NT2/D1 (cell line): ENCODE measurements around the gene LRRC71.
A peak's percentile ranks its signal among the peaks of the same experiment; 100 is the strongest.

ENCODE experiments used
- DNase-seq: peaks from one replicate; pipeline ENCODE4 v3.0.0-alpha.2; 2011; ENCODE audit warnings: low read depth, low spot score
- H3K27me3 ChIP-seq: 2 replicates; pipeline ENCODE4 v1.6.0; 2011; ENCODE audit warnings: mild to moderate bottlenecking; ENCODE audit not compliant: insufficient read length, insufficient read depth
- H3K36me3 ChIP-seq: 2 replicates; pipeline ENCODE4 v1.6.1; 2011; ENCODE audit warnings: mild to moderate bottlenecking, low read length, mixed read lengths; ENCODE audit not compliant: insufficient read depth, insufficient read length
- H3K4me1 ChIP-seq: 2 replicates; pipeline ENCODE4 v1.5.1; 2011; ENCODE audit not compliant: insufficient read depth, insufficient read length
- H3K4me3 ChIP-seq: 2 replicates; pipeline ENCODE4 v1.5.1; 2011; ENCODE audit warnings: low read depth; ENCODE audit not compliant: insufficient read length
- H3K9ac ChIP-seq: 2 replicates; pipeline ENCODE4 v1.6.0; 2011; ENCODE audit warnings: low read depth; ENCODE audit not compliant: insufficient read length
- H3K9me3 ChIP-seq: 2 replicates; pipeline ENCODE4 v1.5.1; 2011; ENCODE audit warnings: mild to moderate bottlenecking, low read length; ENCODE audit not compliant: insufficient read depth
- SUZ12 ChIP-seq: IDR thresholded peaks from 2 replicates; pipeline ENCODE4 v1.6.1; 2011; ENCODE audit not compliant: insufficient read length, insufficient read depth; ENCODE audit errors: extremely low read depth
- YY1 ChIP-seq: IDR thresholded peaks from 2 replicates; pipeline ENCODE4 v1.6.1; 2011; ENCODE audit not compliant: insufficient read length, insufficient read depth
- ZNF274 ChIP-seq: IDR thresholded peaks from 2 replicates; pipeline ENCODE4 v1.6.1; 2011; ENCODE audit warnings: mild to moderate bottlenecking, low read depth, low read length

LRRC71 gene

DNA sequence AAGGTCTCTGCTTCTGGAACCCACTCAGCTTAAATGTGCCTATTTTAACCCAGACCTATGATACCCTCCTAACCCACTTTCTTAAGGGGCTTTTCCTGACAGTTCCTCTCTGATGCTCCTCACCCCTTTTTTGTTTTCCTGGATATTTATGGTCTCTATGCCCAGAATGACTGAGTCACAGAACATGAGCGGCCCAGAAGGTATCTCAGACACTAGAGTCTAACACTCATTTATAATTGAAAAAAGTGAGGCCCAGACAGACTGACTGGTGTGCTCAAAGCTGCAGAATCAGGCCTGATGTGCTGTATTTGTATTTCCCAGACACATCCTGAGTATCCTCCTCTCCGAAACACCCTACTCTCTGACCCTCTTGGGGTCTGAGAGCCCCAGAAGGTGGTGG is 44.0 kb downstream of the LRRC71 start:
- H3K4me1 ChIP-seq: no peaks in the 10 kb centered on the region
- no peaks in the 10 kb centered on the region for H3K27me3 ChIP-seq
- TF ChIP-seq SUZ12 (no peak), YY1 (no peak), ZNF274 (no peak)
- H3K9ac ChIP-seq: no peak overlapping the region
- no peak overlapping the region for H3K4me3 ChIP-seq
- H3K36me3 ChIP-seq: peaks cover 82% of the 10 kb centered on the region
- no peaks in the 10 kb centered on the region for H3K9me3 ChIP-seq
- DNase-seq: no peak

DNA sequence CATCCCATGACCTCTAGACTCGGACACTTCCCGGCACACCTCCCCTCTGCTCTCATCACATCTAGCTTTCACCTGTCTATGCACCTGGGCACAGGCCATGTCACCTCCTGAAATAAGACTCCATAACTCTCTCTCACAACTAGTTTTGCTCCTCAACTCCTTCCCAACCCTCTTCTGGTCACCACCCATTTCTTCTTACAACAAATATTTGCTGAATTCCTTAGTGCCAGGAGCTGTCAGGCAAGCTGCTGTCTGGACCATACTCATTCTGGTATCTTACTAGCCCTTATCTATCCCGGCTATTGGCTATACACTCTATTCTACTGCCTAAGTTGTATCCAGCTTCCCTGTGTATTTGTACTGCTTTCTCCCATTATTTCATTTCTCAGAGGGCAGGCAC is 49.1 kb downstream of the LRRC71 start:
- DNase-seq: no peak
- no peaks in the 10 kb centered on the region for H3K27me3 ChIP-seq
- TF ChIP-seq SUZ12: no peak
- TF ChIP-seq YY1: no peak
- TF ChIP-seq ZNF274: no peak
- no peaks in the 10 kb centered on the region for H3K4me1 ChIP-seq
- H3K36me3 ChIP-seq: peaks cover 92% of the 10 kb centered on the region
- no peak overlapping the region for H3K4me3 ChIP-seq
- no peaks in the 10 kb centered on the region for H3K9me3 ChIP-seq
- H3K9ac ChIP-seq: no peak overlapping the region

DNA sequence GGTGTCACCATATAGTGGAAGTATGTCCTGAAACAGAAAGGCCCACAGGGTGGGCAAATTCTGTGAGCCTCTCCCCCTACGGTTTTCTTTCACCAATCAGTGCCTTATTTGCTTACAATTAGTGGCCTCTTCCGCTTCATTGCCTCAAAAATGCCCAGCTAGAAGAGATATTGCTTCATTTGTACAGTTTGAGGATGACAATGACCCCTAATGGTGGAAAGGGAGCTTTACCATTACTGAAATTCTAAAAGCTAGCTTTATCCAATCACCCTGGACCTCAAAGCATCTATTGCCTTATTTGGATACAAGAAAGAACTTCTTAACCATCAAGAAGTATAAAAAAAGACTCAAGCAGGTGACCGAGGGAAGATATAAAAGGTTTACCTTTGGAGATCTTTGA is 49.6 kb downstream of the LRRC71 start:
- peaks cover 96% of the 10 kb centered on the region for H3K36me3 ChIP-seq
- no peaks in the 10 kb centered on the region for H3K9me3 ChIP-seq
- no peak for DNase-seq
- H3K27me3 ChIP-seq: no peaks in the 10 kb centered on the region
- no peak overlapping the region for H3K9ac ChIP-seq
- no peak overlapping the region for H3K4me3 ChIP-seq
- no peaks in the 10 kb centered on the region for H3K4me1 ChIP-seq
- TF ChIP-seq SUZ12: no peak
- TF ChIP-seq ZNF274: no peak
- no peak for TF ChIP-seq YY1

- TF ChIP-seq YY1 (no peak), SUZ12 (no peak), ZNF274 (no peak)
These were observed 53.0 kb downstream of the LRRC71 start for GRCh38 chr1:156973417-156973816.

GRCh38 chr1:156975084-156975483 is 54.7 kb downstream of the LRRC71 start:
- no peak for TF ChIP-seq YY1
- TF ChIP-seq ZNF274: no peak
- no peak for TF ChIP-seq SUZ12
- H3K27me3 ChIP-seq: no peaks in the 10 kb centered on the region
- H3K9ac ChIP-seq: no peak overlapping the region
- DNase-seq: peak; percentile 51
- no peaks in the 10 kb centered on the region for H3K4me1 ChIP-seq
- H3K4me3 ChIP-seq: no peak overlapping the region
- H3K36me3 ChIP-seq: peaks cover 92% of the 10 kb centered on the region
- peaks cover 6% of the 10 kb centered on the region; the same call in 1 of the 2 replicates for H3K9me3 ChIP-seq

More at GRCh38 chr1:156973417-156973816, 53.0 kb downstream of the LRRC71 start:
- no peak for DNase-seq
- Histone ChIP-seq H3K9me3 (peaks cover 6% of the 10 kb centered on the region; the same call in 1 of the 2 replicates), H3K36me3 (peaks cover 94% of the 10 kb centered on the region), H3K9ac (no peak overlapping the region), H3K4me3 (no peak overlapping the region), H3K4me1 (no peaks in the 10 kb centered on the region), H3K27me3 (no peaks in the 10 kb centered on the region)

DNA sequence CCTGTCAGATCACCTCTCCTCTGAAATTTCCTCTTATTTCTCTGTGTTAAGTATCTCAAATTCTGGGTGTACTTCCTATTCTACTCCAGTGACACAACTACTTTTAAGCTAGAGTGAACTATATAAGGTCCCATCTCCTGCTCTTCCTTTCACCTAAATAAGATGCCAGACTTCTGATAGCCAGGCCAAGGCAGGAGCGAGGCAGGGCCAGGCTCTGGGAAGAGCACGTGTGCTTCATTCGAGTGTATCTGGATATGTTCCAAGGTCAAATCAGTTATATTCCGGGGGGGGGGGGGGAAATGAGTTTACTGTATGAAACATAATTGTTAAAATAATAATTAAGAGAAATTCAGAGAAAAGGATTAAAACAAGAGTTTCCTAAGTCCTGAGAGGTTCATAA is 60.1 kb downstream of the LRRC71 start:
- TF ChIP-seq YY1 (no peak), ZNF274 (no peak), SUZ12 (no peak)
- Histone ChIP-seq H3K4me3 (no peak overlapping the region), H3K4me1 (no peaks in the 10 kb centered on the region), H3K36me3 (peaks cover 82% of the 10 kb centered on the region), H3K9ac (no peak overlapping the region), H3K9me3 (peaks cover 6% of the 10 kb centered on the region; the same call in 1 of the 2 replicates), H3K27me3 (no peaks in the 10 kb centered on the region)
- DNase-seq: no peak
